Activated CD8-positive, alpha-beta memory T cell treated with anti-CD3 and anti-CD28 coated beads for 4 hours (primary cell): ENCODE measurements around the gene PMAIP1.
"Not testable (repeated sequence)": the region's sequence is repeated elsewhere in the genome, so short reads cannot be mapped to it uniquely, and the experiment has no call there.

ENCODE experiments used
- DNase-seq, 2 donors: peaks; one replicate each; pipeline ENCODE4 v3.0.0-alpha.2; 2020; ENCODE audit warnings: low read depth in 2 of 2

PMAIP1 gene

DNA sequence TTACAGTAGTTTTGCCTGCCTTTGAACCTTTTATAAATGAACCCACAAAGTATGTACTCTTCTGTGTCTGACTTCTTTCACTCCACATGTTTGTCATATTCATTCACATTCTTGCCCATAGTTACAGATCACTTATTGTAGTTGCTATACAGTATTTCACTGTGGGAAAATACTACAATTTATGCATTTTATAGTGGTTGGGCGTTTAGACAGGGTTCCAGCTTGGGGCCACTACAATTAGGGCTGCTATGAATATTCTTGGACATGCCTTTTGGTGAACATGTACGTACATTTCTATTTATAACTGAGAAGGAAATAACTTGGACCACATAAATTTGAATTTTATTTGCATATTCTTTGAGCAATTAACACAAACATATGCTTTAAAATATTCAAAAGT is 15.4 kb upstream of the PMAIP1 start:
- DNase-seq, result no peak

- peak in 1 of 2 donors; percentile 10 for DNase-seq
Observed at GRCh38 chr18:59885579-59886163, 14.1 kb upstream of the PMAIP1 start.

DNA sequence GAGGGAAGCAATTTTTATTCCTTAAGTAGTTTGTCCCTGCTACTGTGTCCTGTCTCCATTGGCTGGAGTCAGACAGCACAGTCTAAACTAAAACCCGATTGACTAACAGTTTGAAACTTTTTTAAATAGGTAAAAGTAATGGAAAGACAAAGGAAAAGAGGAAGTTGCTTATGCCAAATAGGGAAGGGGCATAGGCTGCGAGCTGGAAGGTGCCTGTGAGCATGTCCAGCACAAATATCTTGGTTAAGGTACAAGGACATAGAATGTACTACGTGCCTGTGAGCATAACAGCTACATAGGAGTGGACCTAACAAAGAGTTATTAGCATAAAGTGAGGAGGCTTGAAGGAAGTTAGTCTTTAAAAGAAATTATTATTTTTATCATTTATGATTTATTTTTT is 13.4 kb upstream of the PMAIP1 start:
- DNase-seq, result not testable (repeated sequence)

GRCh38 chr18:59892123-59892522 is 7.7 kb upstream of the PMAIP1 start:
- DNase-seq, result no peak

- DNase-seq, result no peak
Observed at GRCh38 chr18:59893971-59894370, 5.8 kb upstream of the PMAIP1 start.

- DNase-seq, result no peak
Observed at GRCh38 chr18:59897321-59897954, 2.4 kb upstream of the PMAIP1 start.

DNA sequence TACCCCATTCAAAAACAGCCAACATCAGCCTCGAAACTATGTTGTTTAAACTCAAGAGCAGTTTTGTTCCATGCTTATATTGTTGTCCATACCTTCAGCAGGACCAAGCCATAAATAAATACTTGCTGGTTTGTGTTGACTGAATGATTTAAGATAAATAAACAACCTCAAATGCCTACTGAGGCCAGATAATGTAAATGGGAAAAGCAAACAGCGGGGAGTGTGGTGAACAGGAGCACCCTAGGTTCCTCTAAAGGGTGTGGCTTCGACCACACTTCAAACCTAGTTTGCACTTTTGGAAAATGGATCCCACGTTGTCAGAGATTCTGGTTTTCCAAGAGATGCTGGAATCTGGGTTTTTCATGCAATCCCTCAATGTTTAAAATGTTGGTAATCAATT is 1.7 kb upstream of the PMAIP1 start:
- no peak for DNase-seq

GRCh38 chr18:59898609-59899297 is 1.0 kb upstream of the PMAIP1 start:
- DNase-seq, result no peak

- peak; percentile 40 to 66 for DNase-seq
Observed at GRCh38 chr18:59900222-59901128, 679 bp downstream of the PMAIP1 start.

DNA sequence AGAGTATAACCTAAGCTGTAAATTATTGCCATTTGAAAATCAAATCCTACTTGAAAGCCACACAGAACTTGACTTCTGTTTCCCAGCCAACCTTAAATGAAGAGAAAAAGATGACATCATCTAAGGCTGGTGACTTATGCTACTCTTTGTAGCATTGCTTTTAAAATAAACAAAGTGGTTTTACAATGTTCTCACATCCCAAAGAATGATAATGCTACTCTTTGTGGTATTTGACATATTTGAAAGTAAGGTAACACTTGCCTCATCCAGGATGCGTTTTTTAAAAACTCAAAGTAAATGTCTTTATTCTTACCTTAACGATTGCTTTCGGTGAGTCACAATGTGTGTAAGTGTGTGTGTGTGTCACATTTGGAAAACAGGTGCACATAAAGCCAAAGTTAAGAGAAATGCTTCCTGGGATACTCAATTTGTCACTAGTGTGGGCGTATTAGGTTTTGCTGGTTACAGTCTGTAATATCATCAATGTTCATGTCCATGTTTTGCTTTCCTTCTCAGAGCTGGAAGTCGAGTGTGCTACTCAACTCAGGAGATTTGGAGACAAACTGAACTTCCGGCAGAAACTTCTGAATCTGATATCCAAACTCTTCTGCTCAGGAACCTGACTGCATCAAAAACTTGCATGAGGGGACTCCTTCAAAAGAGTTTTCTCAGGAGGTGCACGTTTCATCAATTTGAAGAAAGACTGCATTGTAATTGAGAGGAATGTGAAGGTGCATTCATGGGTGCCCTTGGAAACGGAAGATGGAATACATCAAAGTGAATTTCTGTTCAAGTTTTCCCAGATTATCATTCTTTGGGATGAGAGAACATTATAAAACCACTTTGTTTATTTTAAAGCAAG is 2.6 kb downstream of the PMAIP1 start:
- DNase-seq, result no peak

DNA sequence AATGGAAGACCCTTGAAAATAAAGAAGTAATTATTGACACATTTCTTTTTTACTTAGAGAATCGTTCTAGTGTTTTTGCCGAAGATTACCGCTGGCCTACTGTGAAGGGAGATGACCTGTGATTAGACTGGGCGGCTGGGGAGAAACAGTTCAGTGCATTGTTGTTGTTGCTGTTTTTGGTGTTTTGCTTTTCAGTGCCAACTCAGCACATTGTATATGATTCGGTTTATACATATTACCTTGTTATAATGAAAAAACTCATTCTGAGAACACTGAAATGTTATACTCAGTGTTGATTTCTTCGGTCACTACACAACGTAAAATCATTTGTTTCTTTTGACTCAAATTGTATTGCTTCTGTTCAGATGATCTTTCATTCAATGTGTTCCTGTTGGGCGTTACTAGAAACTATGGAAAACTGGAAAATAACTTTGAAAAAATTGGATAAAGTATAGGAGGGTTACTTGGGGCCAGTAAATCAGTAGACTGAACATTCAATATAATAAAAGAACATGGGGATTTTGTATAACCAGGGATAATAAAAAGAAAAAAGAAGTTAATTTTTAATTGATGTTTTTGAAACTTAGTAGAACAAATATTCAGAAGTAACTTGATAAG is 3.3 kb downstream of the PMAIP1 start:
- no peak for DNase-seq

DNA sequence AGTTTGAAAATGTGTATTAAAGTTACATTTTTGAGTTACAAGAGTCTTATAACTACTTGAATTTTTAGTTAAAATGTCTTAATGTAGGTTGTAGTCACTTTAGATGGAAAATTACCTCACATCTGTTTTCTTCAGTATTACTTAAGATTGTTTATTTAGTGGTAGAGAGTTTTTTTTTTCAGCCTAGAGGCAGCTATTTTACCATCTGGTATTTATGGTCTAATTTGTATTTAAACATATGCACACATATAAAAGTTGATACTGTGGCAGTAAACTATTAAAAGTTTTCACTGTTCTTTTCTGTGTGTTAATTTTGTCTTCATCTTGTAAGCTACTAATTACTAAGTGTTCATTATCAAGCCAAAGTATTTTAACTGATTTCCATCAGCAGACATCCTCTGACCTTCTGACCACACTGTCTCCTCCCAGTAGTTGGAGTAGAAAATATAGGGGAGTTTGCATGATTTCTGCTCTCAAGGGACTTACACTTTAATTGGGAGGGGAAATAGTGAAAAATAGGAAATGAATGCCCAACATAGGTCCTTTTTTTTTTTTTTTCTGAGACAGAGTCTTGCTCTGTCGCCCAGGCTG is 4.3 kb downstream of the PMAIP1 start:
- no peak for DNase-seq

- no peak for DNase-seq
Observed at GRCh38 chr18:59905686-59906091, 5.9 kb downstream of the PMAIP1 start.

GRCh38 chr18:59906203-59906602 is 6.4 kb downstream of the PMAIP1 start:
- DNase-seq, result no peak

GRCh38 chr18:59907172-59907571 is 7.4 kb downstream of the PMAIP1 start:
- DNase-seq, result no peak

- DNase-seq, result no peak
Observed at GRCh38 chr18:59907660-59908059, 7.9 kb downstream of the PMAIP1 start.

GRCh38 chr18:59908799-59909198 is 9.0 kb downstream of the PMAIP1 start:
- no peak for DNase-seq

GRCh38 chr18:59909289-59910036 is 9.7 kb downstream of the PMAIP1 start:
- DNase-seq, result no peak

DNA sequence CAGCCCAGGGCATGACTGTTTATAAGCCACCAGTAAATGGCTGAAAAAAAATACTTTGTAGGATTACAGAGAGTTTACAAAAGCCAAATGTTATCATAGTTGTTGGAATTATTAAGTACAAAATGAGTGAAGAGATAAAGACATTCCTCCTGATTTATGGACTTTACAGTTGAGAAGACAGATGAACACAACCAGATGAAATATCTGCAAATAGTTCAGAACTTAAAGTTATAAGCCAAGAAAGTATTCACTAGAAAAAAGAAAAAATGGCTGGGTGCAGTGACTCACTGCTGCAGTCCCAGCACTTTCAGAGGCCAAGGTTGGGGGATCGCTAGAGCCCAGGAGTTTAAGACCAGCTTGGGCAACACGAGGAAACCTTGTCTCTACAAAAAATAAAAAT is 11.2 kb downstream of the PMAIP1 start:
- no peak for DNase-seq

- DNase-seq, result no peak
Observed at GRCh38 chr18:59911600-59911999, 11.8 kb downstream of the PMAIP1 start.
